HepG2 (cell line): ENCODE measurements around the gene HOXA7. TPM values are rescaled to one million over a fixed set of nuclear protein-coding genes. Genes with fewer than 3 reads are reported as not detected.

Experiments used
- DZIP1 ChIP-seq: sonication (generic); formaldehyde crosslinking; IDR thresholded peaks from 2 replicates; pipeline ENCODE4 v1.5.0; 2020; ENCODE audit warnings: mild to moderate bottlenecking, missing genetic modification reagents
- EED ChIP-seq: sonication (generic); formaldehyde crosslinking; IDR thresholded peaks from 2 replicates; pipeline ENCODE4 v1.5.0; 2020; ENCODE audit warnings: mild to moderate bottlenecking, missing genetic modification reagents
- FOXP1 ChIP-seq, 2 experiments: fragments of 450-650 bp in 1 of 2; IDR thresholded peaks; 2 replicates each; pipeline ENCODE4 v1.6.1; 2017 to 2018; ENCODE audit warnings: antibody characterized with exemption in 1 of 2
- HDAC2 ChIP-seq: sonication (generic); formaldehyde crosslinking; IDR thresholded peaks from 2 replicates; pipeline ENCODE4 v1.4.0; 2020; ENCODE audit warnings: missing genetic modification reagents
- MAFF ChIP-seq: IDR thresholded peaks from 2 replicates; pipeline ENCODE4 v1.6.1; 2011; ENCODE audit warnings: low read depth, low read length, improper control_type of control experiment
- ZBTB1 ChIP-seq: sonication (generic); formaldehyde crosslinking; IDR thresholded peaks from 2 replicates; pipeline ENCODE4 v1.4.0; 2020; ENCODE audit warnings: missing genetic modification reagents, borderline replicate concordance
- ZGPAT ChIP-seq: IDR thresholded peaks from 2 replicates; pipeline ENCODE4 v1.6.1; 2016; ENCODE audit warnings: mild to moderate bottlenecking
- ZNF136 ChIP-seq: sonication (generic); formaldehyde crosslinking; IDR thresholded peaks from 2 replicates; pipeline ENCODE4 v1.8.1; 2022; ENCODE audit warnings: low read depth, mild to moderate bottlenecking, moderate library complexity, missing genetic modification reagents
- ZNF230 ChIP-seq: sonication (generic); formaldehyde crosslinking; IDR thresholded peaks from 2 replicates; pipeline ENCODE4 v1.4.0; 2020; ENCODE audit warnings: mild to moderate bottlenecking, missing genetic modification reagents
- ZNF335 ChIP-seq: sonication (generic); formaldehyde crosslinking; IDR thresholded peaks from 2 replicates; pipeline ENCODE4 v1.4.0; 2020; ENCODE audit warnings: missing genetic modification reagents
- ZNF362 ChIP-seq: sonication (generic); formaldehyde crosslinking; IDR thresholded peaks from 2 replicates; pipeline ENCODE4 v1.4.0; 2020; ENCODE audit warnings: missing genetic modification reagents, mild to moderate bottlenecking, borderline replicate concordance
- ZNF382 ChIP-seq: sonication (generic); formaldehyde crosslinking; IDR thresholded peaks from 2 replicates; pipeline ENCODE4 v1.5.0; 2020; ENCODE audit warnings: missing genetic modification reagents, mild to moderate bottlenecking, borderline replicate concordance
- ZNF577 ChIP-seq: sonication (generic); formaldehyde crosslinking; IDR thresholded peaks from 2 replicates; pipeline ENCODE4 v1.4.0; 2020; ENCODE audit warnings: mild to moderate bottlenecking, low read depth, missing genetic modification reagents, borderline replicate concordance
- ZNF737 ChIP-seq: sonication (generic); formaldehyde crosslinking; IDR thresholded peaks from 2 replicates; pipeline ENCODE4 v1.5.0; 2020; ENCODE audit warnings: missing genetic modification reagents, mild to moderate bottlenecking, borderline replicate concordance
- polyA plus RNA-seq, 8 experiments: library from polyadenylated mRNA; depleted of rRNA in 3 of 8; stranded (reverse) in 7 of 8; unstranded in 1 of 8; fragments of >200 nt; fragmentation: Illumina TruSeq in 4 of 8; extraction: Trizol in 4 of 8; gene quantifications; 2 replicates each; pipeline versions ENCODE4 v1.2.1 to v1.2.3, GENCODE V29; 2011 to 2016; ENCODE audit warnings: low read depth in 4 of 8, missing spikeins in 1 of 8, mixed read lengths in 1 of 8; ENCODE audit not compliant: insufficient read depth in 1 of 8
- total RNA-seq, 5 experiments: library from RNA; depleted of rRNA; stranded (reverse); fragments of >200 nt; fragmentation: Illumina TruSeq; extraction: Trizol; gene quantifications; 2 replicates each; pipeline ENCODE4 v1.2.3, GENCODE V29; 2016; ENCODE audit warnings: low read depth in 1 of 5

HOXA7 gene
- total and polyA plus RNA-seq, 2 of the 13 experiments (the other 11 are each of a cell fraction or from before 2014, with no cell fraction given) = 0.05 TPM; not detected in 1

- no peak for TF ChIP-seq DZIP1
- no peak for TF ChIP-seq FOXP1 (IDR thresholded peaks at IDR 0.05)
- TF ChIP-seq FOXP1 (CRISPR knock-in tag; IDR thresholded peaks at IDR 0.05) = no peak
- no peak for TF ChIP-seq ZGPAT (CRISPR knock-in tag)
- TF ChIP-seq ZNF362 (CRISPR knock-in tag) = no peak
- no peak for TF ChIP-seq ZNF335 (CRISPR knock-in tag)
- TF ChIP-seq ZNF577 (CRISPR knock-in tag) = no peak
- no peak for TF ChIP-seq HDAC2 (CRISPR knock-in tag)
- TF ChIP-seq ZNF230 (CRISPR knock-in tag) = no peak
- no peak for TF ChIP-seq ZBTB1 (CRISPR knock-in tag)
- TF ChIP-seq MAFF = no peak
- no peak for TF ChIP-seq ZNF136 (CRISPR knock-in tag)
- no peak for TF ChIP-seq ZNF382 (CRISPR knock-in tag)
- TF ChIP-seq ZNF737 = no peak
- TF ChIP-seq EED = no peak
Observed at GRCh38 chr7:27151341-27151930, 5.0 kb downstream of the HOXA7 start (continued).
